ENCODE data around the gene CDC37L1.

CDC37L1 gene

DNA sequence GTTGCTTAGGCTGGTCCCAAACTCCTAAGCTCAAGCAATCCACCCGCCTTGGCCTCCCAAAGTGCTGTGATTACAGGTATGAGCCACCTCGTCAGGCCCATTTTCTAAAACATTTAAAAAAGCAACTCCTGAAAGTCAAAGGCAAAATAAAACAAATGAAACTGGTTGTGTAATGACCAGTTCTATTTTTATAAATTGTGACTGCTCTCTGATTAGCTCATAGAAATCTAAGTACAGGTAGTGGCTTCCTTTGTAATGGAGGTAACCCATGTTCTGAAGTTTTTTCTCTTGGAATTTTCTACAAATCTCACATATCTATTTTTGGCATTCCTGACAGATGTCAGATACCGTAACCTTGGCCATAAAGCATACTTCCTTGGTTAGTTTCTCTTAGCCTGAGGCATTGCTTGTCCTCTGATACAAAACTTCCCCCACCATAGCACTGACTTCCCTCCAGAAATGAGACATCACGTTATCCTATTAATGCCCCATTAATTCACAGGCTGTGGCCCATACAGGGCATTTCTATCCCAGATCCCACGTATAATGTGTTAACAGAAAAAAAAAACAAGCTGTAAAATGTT is 75.7 kb downstream of the CDC37L1 start:
- H2AFZ ChIP-seq (ENCODE audit: low read length) = no peak overlapping the region
- H3K9ac ChIP-seq (ENCODE audit: low read length) = no peak overlapping the region
- no peak overlapping the region for H3K27ac ChIP-seq (ENCODE audit: low read depth, low read length, poor library complexity, severe bottlenecking)
- peaks cover 7% of the 10 kb centered on the region; the same call in 1 of the 2 replicates for H3K27me3 ChIP-seq (ENCODE audit: insufficient read depth, low read length)
- H4K20me1 ChIP-seq (ENCODE audit: insufficient read depth, low read length) = no peaks in the 10 kb centered on the region
- no peaks in the 10 kb centered on the region for H3K79me2 ChIP-seq (ENCODE audit: insufficient read depth, low read length)
- H3K4me2 ChIP-seq (ENCODE audit: low read length) = no peak overlapping the region
- no peaks in the 10 kb centered on the region for H3K9me3 ChIP-seq (ENCODE audit: low read length)
- H3K4me1 ChIP-seq (ENCODE audit: insufficient read depth, low read length, severe bottlenecking) = no peaks in the 10 kb centered on the region
- H3F3A ChIP-seq (ENCODE audit: insufficient read depth, low read length) = no peaks in the 10 kb centered on the region
- no peak overlapping the region for H3K4me3 ChIP-seq (ENCODE audit: low read depth, low read length, poor library complexity, severe bottlenecking)
- H3K36me3 ChIP-seq (ENCODE audit: insufficient read depth, low read length) = no peaks in the 10 kb centered on the region; the same call in 1 of the 2 replicates
- H3K9me2 ChIP-seq (ENCODE audit: low read depth, low read length) = no peaks in the 10 kb centered on the region
- TF ChIP-seq EZH2 (IDR thresholded peaks at IDR 0.05; ENCODE audit: borderline replicate concordance, low read length) (no peak), CTCF (IDR thresholded peaks at IDR 0.05; ENCODE audit: low read length) (no peak)

- no peak overlapping the region for H3K27ac ChIP-seq (ENCODE audit: low read depth, low read length, poor library complexity, severe bottlenecking)
- TF ChIP-seq CTCF (IDR thresholded peaks at IDR 0.05; ENCODE audit: low read length) = no peak
- TF ChIP-seq EZH2 (IDR thresholded peaks at IDR 0.05; ENCODE audit: borderline replicate concordance, low read length) = no peak
- no peaks in the 10 kb centered on the region for H3K36me3 ChIP-seq (ENCODE audit: insufficient read depth, low read length)
- no peaks in the 10 kb centered on the region for H3K9me2 ChIP-seq (ENCODE audit: low read depth, low read length)
- H3K9ac ChIP-seq (ENCODE audit: low read length) = no peak overlapping the region
- H3K4me3 ChIP-seq (ENCODE audit: low read depth, low read length, poor library complexity, severe bottlenecking) = no peak overlapping the region
- peaks cover 7% of the 10 kb centered on the region; the same call in 1 of the 2 replicates for H3K27me3 ChIP-seq (ENCODE audit: insufficient read depth, low read length)
- H3K4me2 ChIP-seq (ENCODE audit: low read length) = no peak overlapping the region
- no peaks in the 10 kb centered on the region for H3K4me1 ChIP-seq (ENCODE audit: insufficient read depth, low read length, severe bottlenecking)
- H3F3A ChIP-seq (ENCODE audit: insufficient read depth, low read length) = no peaks in the 10 kb centered on the region
- no peaks in the 10 kb centered on the region for H3K79me2 ChIP-seq (ENCODE audit: insufficient read depth, low read length)
- no peaks in the 10 kb centered on the region for H3K9me3 ChIP-seq (ENCODE audit: low read length)
- no peaks in the 10 kb centered on the region for H4K20me1 ChIP-seq (ENCODE audit: insufficient read depth, low read length)
- H2AFZ ChIP-seq (ENCODE audit: low read length) = no peak overlapping the region
Observed at GRCh38 chr9:4756420-4756819, 77.1 kb downstream of the CDC37L1 start.
